ENCODE results near the gene EIF4G3.
"Not testable (repeated sequence)": the region's sequence is repeated elsewhere in the genome, so short reads cannot be mapped to it uniquely, and the experiment has no call there.

EIF4G3 gene

DNA sequence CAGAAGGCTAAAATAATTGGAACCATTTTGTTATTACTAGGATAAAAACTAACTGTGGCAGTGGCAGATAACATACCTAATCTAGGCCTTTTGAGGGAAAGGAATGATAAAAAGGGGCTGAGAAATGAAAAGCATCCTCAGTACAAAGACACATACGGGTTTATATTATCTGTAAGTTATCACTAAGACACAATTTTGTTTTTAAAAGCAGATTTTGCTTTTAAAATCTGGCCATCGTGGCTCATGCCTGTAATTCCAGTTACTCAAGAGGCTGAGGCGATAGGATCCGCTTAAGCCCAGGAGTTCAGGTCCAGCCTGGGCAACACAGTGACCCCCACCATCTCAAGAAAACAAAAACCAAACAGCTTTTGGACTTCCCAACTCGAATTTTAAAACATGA lies 364.8 kb downstream of the EIF4G3 start:
- TF ChIP-seq, protein P1, sequence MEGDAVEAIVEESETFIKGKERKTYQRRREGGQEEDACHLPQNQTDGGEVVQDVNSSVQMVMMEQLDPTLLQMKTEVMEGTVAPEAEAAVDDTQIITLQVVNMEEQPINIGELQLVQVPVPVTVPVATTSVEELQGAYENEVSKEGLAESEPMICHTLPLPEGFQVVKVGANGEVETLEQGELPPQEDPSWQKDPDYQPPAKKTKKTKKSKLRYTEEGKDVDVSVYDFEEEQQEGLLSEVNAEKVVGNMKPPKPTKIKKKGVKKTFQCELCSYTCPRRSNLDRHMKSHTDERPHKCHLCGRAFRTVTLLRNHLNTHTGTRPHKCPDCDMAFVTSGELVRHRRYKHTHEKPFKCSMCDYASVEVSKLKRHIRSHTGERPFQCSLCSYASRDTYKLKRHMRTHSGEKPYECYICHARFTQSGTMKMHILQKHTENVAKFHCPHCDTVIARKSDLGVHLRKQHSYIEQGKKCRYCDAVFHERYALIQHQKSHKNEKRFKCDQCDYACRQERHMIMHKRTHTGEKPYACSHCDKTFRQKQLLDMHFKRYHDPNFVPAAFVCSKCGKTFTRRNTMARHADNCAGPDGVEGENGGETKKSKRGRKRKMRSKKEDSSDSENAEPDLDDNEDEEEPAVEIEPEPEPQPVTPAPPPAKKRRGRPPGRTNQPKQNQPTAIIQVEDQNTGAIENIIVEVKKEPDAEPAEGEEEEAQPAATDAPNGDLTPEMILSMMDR (IDR thresholded peaks at IDR 0.05; ENCODE audit: low read depth, low read length, missing control alignments): no peak
- no peak for DNase-seq
- H3K27ac ChIP-seq: no peak overlapping the region
- no peak overlapping the region for H3K4me3 ChIP-seq (ENCODE audit: low read depth, low read length)
- H3K36me3 ChIP-seq (replicated peaks): peaks cover 21% of the 10 kb centered on the region
- in situ Hi-C loops (cut with HindIII; ENCODE audit: low pct_ligation_motif_present, low sequenced_read_pairs): no loop called here
- no peaks in the 10 kb centered on the region for H3K27me3 ChIP-seq (replicated peaks)

DNA sequence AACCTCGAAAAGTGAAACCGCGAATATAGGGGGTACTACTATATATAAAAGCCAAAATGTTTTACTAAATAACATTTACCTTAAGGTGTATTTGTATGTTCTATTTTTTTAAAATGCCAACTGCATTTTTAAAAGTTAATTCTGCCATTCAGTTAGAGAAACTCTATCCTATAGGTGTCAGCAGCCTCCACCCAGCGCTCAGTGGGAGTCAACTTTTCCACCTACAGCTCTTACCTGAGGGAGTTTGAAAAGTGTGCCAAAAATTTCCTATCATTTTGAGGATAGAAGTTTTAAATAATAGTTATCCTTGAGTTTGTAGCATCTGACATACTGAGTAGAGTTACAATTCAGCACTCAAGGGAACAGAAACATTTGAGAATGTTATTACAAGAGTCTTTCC lies 383.5 kb downstream of the EIF4G3 start:
- TF ChIP-seq, protein P1 (IDR thresholded peaks at IDR 0.05; ENCODE audit: low read depth, low read length, missing control alignments): no peak
- no peak for DNase-seq
- H3K27me3 ChIP-seq (replicated peaks): no peaks in the 10 kb centered on the region
- no peak overlapping the region for H3K27ac ChIP-seq
- no peak overlapping the region for H3K4me3 ChIP-seq (ENCODE audit: low read depth, low read length)
- in situ Hi-C loops (cut with HindIII; ENCODE audit: low pct_ligation_motif_present, low sequenced_read_pairs): no loop called here
- no peaks in the 10 kb centered on the region for H3K36me3 ChIP-seq (replicated peaks)

DNA sequence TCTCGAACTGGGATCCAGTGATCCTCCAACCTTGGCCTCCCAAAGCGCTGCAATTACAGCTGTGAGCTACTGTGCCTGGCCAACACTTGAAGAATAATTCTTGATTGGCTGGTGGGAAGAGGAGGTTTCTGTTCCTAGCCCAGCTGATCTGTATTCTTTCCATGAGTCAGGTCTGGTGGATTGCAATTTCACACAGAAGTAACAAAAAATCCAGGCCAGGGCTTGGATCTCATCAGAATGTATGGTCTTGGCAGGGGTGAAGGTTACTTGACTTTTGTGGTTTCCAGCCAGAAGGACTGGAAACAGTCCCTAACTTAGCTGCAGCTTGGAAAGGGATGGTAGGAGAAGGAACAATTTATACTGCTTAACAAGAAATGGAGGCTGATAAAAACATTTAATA lies 384.5 kb downstream of the EIF4G3 start:
- no peaks in the 10 kb centered on the region for H3K27me3 ChIP-seq (replicated peaks)
- TF ChIP-seq, protein P1 (IDR thresholded peaks at IDR 0.05; ENCODE audit: low read depth, low read length, missing control alignments): no peak
- DNase-seq: peak; percentile 43
- H3K36me3 ChIP-seq (replicated peaks): no peaks in the 10 kb centered on the region
- in situ Hi-C loops (cut with HindIII; ENCODE audit: low pct_ligation_motif_present, low sequenced_read_pairs): no loop called here
- no peak overlapping the region for H3K4me3 ChIP-seq (ENCODE audit: low read depth, low read length)
- H3K27ac ChIP-seq: no peak overlapping the region

GRCh38 chr1:20790785-20791184 lies 385.9 kb downstream of the EIF4G3 start:
- DNase-seq: no peak
- H3K27me3 ChIP-seq (replicated peaks): no peaks in the 10 kb centered on the region
- H3K4me3 ChIP-seq (ENCODE audit: low read depth, low read length): no peak overlapping the region
- in situ Hi-C loops (cut with HindIII; ENCODE audit: low pct_ligation_motif_present, low sequenced_read_pairs): no loop called here
- H3K36me3 ChIP-seq (replicated peaks): no peaks in the 10 kb centered on the region
- TF ChIP-seq, protein P1 (IDR thresholded peaks at IDR 0.05; ENCODE audit: low read depth, low read length, missing control alignments): no peak
- H3K27ac ChIP-seq: no peak overlapping the region

GRCh38 chr1:20789598-20789997 lies 387.1 kb downstream of the EIF4G3 start:
- H3K27ac ChIP-seq; H3K4me3 ChIP-seq (ENCODE audit: low read depth, low read length); in situ Hi-C loops (cut with HindIII; ENCODE audit: low pct_ligation_motif_present, low sequenced_read_pairs); H3K27me3 ChIP-seq (replicated peaks); H3K36me3 ChIP-seq (replicated peaks); DNase-seq: not testable (repeated sequence)

GRCh38 chr1:20787840-20788795 lies 388.6 kb downstream of the EIF4G3 start:
- in situ Hi-C loops (cut with HindIII; ENCODE audit: low pct_ligation_motif_present, low sequenced_read_pairs): no loop called here

More at GRCh38 chr1:20787840-20788795, 388.6 kb downstream of the EIF4G3 start:
- TF ChIP-seq, protein P1 (IDR thresholded peaks at IDR 0.05; ENCODE audit: low read depth, low read length, missing control alignments): no peak
- no peaks in the 10 kb centered on the region for H3K27me3 ChIP-seq (replicated peaks)
- H3K36me3 ChIP-seq (replicated peaks): no peaks in the 10 kb centered on the region
- H3K27ac ChIP-seq: peak overlapping the region; percentile 93
- H3K4me3 ChIP-seq (ENCODE audit: low read depth, low read length): peak overlapping the region; percentile 93
- peak; percentile 47 for DNase-seq

Measured in brain microvascular endothelial cell (primary cell).